Calu3 (cell line): Measurements from ENCODE around the gene SLF2. TPM values are rescaled to one million over a fixed set of nuclear protein-coding genes. Genes with fewer than 3 reads are reported as not detected.
A peak's percentile ranks its signal among the peaks of the same experiment; 100 is the strongest.

ENCODE experiments used
- BruUV-seq: library from RNA; stranded (reverse); fragments of 400-500 nt; replicated peaks from 2 replicates; lab custom pipeline; 2021; lab: Mats Ljungman, UMichigan
- CTCF ChIA-PET: fragments of 300-600 bp; sonication (Branson Sonifier 250); formaldehyde crosslinking; loops from one replicate; lab custom pipeline; 2022; ENCODE audit warnings: antibody characterized with exemption; lab: Charles Lee
- DNase-seq: peaks from one replicate; pipeline ENCODE4 v3.0.0; 2022
- H3K27ac Mint-ChIP-seq: one replicate; pipeline ENCODE4 v1.8.0; 2022; ENCODE audit warnings: mixed read lengths; ENCODE audit not compliant: unreplicated experiment
- H3K27me3 Mint-ChIP-seq: one replicate; pipeline ENCODE4 v1.8.0; 2022; ENCODE audit warnings: mixed read lengths; ENCODE audit not compliant: unreplicated experiment
- H3K36me3 Mint-ChIP-seq: one replicate; pipeline ENCODE4 v1.8.0; 2022; ENCODE audit warnings: mild to moderate bottlenecking, moderate library complexity, mixed read lengths; ENCODE audit not compliant: insufficient read depth, unreplicated experiment
- H3K4me1 Mint-ChIP-seq: one replicate; pipeline ENCODE4 v1.8.0; 2022; ENCODE audit warnings: mild to moderate bottlenecking, low read depth, mixed read lengths; ENCODE audit not compliant: unreplicated experiment
- H3K4me3 Mint-ChIP-seq: one replicate; pipeline ENCODE4 v1.8.0; 2022; ENCODE audit warnings: mild to moderate bottlenecking, low read depth, moderate library complexity, mixed read lengths; ENCODE audit not compliant: unreplicated experiment
- H3K9me3 Mint-ChIP-seq: one replicate; pipeline ENCODE4 v1.8.0; 2022; ENCODE audit warnings: low read depth, mixed read lengths; ENCODE audit not compliant: unreplicated experiment
- CTCF ChIP-seq: fragments of 200-600 bp; IDR thresholded peaks from one replicate; pipeline ENCODE4 v1.8.0; 2022; ENCODE audit warnings: antibody characterized with exemption; ENCODE audit not compliant: unreplicated experiment
- intact Hi-C: fragments of 100-400 bp; cut with micrococcal nuclease; formaldehyde crosslinking; loops from one replicate; pipeline ENCODE4 v1.10.0; 2022; ENCODE audit not compliant: unreplicated experiment
- total RNA-seq: library from RNA; stranded (reverse); gene quantifications from 2 replicates; pipeline ENCODE4 v1.2.3, GENCODE V29; 2022

Gene SLF2
- total RNA-seq, 1 experiment from 2014 or later: 18.3 TPM

GRCh38 chr10:100987685-100988049 is 74.9 kb downstream of the SLF2 start:
- Mint-ChIP-seq H3K27ac (peak overlapping the region; percentile 94), H3K4me3 (peak overlapping the region; percentile 98), H3K27me3 (no peaks in the 10 kb centered on the region), H3K9me3 (no peaks in the 10 kb centered on the region), H3K4me1 (no peaks in the 10 kb centered on the region), H3K36me3 (peaks cover 35% of the 10 kb centered on the region)
- no peak for TF ChIP-seq CTCF
- CTCF ChIA-PET: interaction anchor here (0.8 to 0.9 kb wide), 2 partner anchors 18 to 27 kb away, joined by 3 read pairs; partner anchors contain the start of gene SEMA4G
- intact Hi-C loops: no loop called here
- no peak for DNase-seq
- BruUV-seq: no TSS peak

GRCh38 chr10:100988166-100988565 is 75.4 kb downstream of the SLF2 start:
- no peak for TF ChIP-seq CTCF
- Mint-ChIP-seq H3K9me3 (no peaks in the 10 kb centered on the region), H3K36me3 (peaks cover 35% of the 10 kb centered on the region), H3K27ac (peak overlapping the region; percentile 94), H3K27me3 (no peaks in the 10 kb centered on the region), H3K4me1 (no peaks in the 10 kb centered on the region), H3K4me3 (peak overlapping the region; percentile 98)
- intact Hi-C loops: no loop called here
- CTCF ChIA-PET: interaction anchor here (0.5 kb wide), 1 partner anchor 14 kb away, joined by 3 read pairs; no protein-coding TSS in a partner anchor
- DNase-seq: no peak
- BruUV-seq: TSS peak; percentile 71

- Mint-ChIP-seq H3K36me3 (peaks cover 33% of the 10 kb centered on the region), H3K27ac (no peak overlapping the region), H3K9me3 (no peaks in the 10 kb centered on the region), H3K4me3 (no peak overlapping the region), H3K27me3 (no peaks in the 10 kb centered on the region), H3K4me1 (no peaks in the 10 kb centered on the region)
- TF ChIP-seq CTCF: no peak
- intact Hi-C loops: no loop called here
- no TSS peak for BruUV-seq
- CTCF ChIA-PET: no interaction called here
- no peak for DNase-seq
Measured at GRCh38 chr10:100989088-100989487, 76.3 kb downstream of the SLF2 start.

GRCh38 chr10:100993986-100994708 is 81.4 kb downstream of the SLF2 start:
- CTCF ChIA-PET: no interaction called here
- Mint-ChIP-seq H3K36me3 (peaks cover 55% of the 10 kb centered on the region), H3K27ac (no peak overlapping the region), H3K4me1 (peaks cover 14% of the 10 kb centered on the region), H3K27me3 (no peaks in the 10 kb centered on the region), H3K9me3 (no peaks in the 10 kb centered on the region), H3K4me3 (no peak overlapping the region)
- intact Hi-C loops: no loop called here
- no peak for DNase-seq
- BruUV-seq: no TSS peak
- peak; percentile 37 for TF ChIP-seq CTCF
